Activated CD8-positive, alpha-beta T cell treated with anti-CD3 and anti-CD28 coated beads for 36 hours (primary cell): ENCODE data around the gene DMRTC2. TPM values are rescaled to one million over a fixed set of nuclear protein-coding genes. Genes with fewer than 3 reads are reported as not detected.

Experiments used
- ATAC-seq: fragments of 200-7000 bp; cut with Tn5 transposase; one replicate; pipeline ENCODE4 v1.10.0; 2021; ENCODE audit warnings: mild to moderate bottlenecking, moderate library complexity
- CTCF ChIA-PET: fragments of 350-600 bp; sonication (Branson Sonifier 250); formaldehyde crosslinking; loops from one replicate; lab custom pipeline; 2021; ENCODE audit warnings: antibody characterized with exemption; lab: Charles Lee
- POLR2A ChIA-PET: fragments of 350-600 bp; sonication (Branson Sonifier 250); formaldehyde crosslinking; loops from one replicate; lab custom pipeline; 2021; ENCODE audit warnings: antibody characterized with exemption; lab: Charles Lee
- DNase-seq: peaks from one replicate; pipeline ENCODE4 v3.0.0-alpha.2; 2020
- H3K27ac Mint-ChIP-seq: one replicate; pipeline ENCODE4 v1.8.0; 2021; ENCODE audit warnings: mild to moderate bottlenecking, mixed read lengths
- H3K27me3 Mint-ChIP-seq: one replicate; pipeline ENCODE4 v1.8.0; 2021; ENCODE audit warnings: mixed read lengths
- H3K36me3 Mint-ChIP-seq: one replicate; pipeline ENCODE4 v1.8.0; 2021; ENCODE audit warnings: low read depth, mixed read lengths
- H3K4me1 Mint-ChIP-seq: one replicate; pipeline ENCODE4 v1.8.0; 2021; ENCODE audit warnings: low read depth, mixed read lengths
- H3K4me3 Mint-ChIP-seq: one replicate; pipeline ENCODE4 v1.8.0; 2021; ENCODE audit warnings: mild to moderate bottlenecking, moderate library complexity, mixed read lengths
- H3K9me3 Mint-ChIP-seq: one replicate; pipeline ENCODE4 v1.8.0; 2021; ENCODE audit warnings: mixed read lengths
- intact Hi-C: fragments of 100-400 bp; cut with micrococcal nuclease; formaldehyde crosslinking; loops from one replicate; pipeline ENCODE4 v1.10.0; 2022
- total RNA-seq, 2 experiments: library from RNA; stranded (reverse); gene quantifications; one replicate each; pipeline ENCODE4 v1.2.3, GENCODE V29; 2021
- TF ChIP-seq, protein P1 (sequence below): fragments of 200-600 bp; IDR thresholded peaks from one replicate; pipeline ENCODE4 v1.8.0; 2022; ENCODE audit warnings: antibody characterized with exemption, mild to moderate bottlenecking

The DMRTC2 gene
- total RNA-seq, 2 experiments from 2014 or later, result not detected

- intact Hi-C loops, result no loop called here
Observed at GRCh38 chr19:41813911-41814310, 30.9 kb upstream of the DMRTC2 start.

GRCh38 chr19:41815301-41815700 is 29.5 kb upstream of the DMRTC2 start:
- no peak overlapping the region for H3K27ac Mint-ChIP-seq
- H3K9me3 Mint-ChIP-seq, result no peaks in the 10 kb centered on the region
- DNase-seq, result no peak
- intact Hi-C loops, result no loop called here
- CTCF ChIA-PET, result interaction anchor here (17.7 kb wide), 1 partner anchor 22 kb away, joined by 262 read pairs; the partner anchor contains the start of gene CEACAM3
- H3K4me3 Mint-ChIP-seq, result no peak overlapping the region
- peaks cover 6% of the 10 kb centered on the region for H3K4me1 Mint-ChIP-seq
- ATAC-seq, result no peak
- H3K36me3 Mint-ChIP-seq, result no peaks in the 10 kb centered on the region
- TF ChIP-seq, protein P1, sequence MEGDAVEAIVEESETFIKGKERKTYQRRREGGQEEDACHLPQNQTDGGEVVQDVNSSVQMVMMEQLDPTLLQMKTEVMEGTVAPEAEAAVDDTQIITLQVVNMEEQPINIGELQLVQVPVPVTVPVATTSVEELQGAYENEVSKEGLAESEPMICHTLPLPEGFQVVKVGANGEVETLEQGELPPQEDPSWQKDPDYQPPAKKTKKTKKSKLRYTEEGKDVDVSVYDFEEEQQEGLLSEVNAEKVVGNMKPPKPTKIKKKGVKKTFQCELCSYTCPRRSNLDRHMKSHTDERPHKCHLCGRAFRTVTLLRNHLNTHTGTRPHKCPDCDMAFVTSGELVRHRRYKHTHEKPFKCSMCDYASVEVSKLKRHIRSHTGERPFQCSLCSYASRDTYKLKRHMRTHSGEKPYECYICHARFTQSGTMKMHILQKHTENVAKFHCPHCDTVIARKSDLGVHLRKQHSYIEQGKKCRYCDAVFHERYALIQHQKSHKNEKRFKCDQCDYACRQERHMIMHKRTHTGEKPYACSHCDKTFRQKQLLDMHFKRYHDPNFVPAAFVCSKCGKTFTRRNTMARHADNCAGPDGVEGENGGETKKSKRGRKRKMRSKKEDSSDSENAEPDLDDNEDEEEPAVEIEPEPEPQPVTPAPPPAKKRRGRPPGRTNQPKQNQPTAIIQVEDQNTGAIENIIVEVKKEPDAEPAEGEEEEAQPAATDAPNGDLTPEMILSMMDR, result no peak
- POLR2A ChIA-PET, result no interaction called here
- peaks cover 3% of the 10 kb centered on the region for H3K27me3 Mint-ChIP-seq

More at GRCh38 chr19:41813911-41814310, 30.9 kb upstream of the DMRTC2 start:
- H3K4me1 Mint-ChIP-seq, result peaks cover 6% of the 10 kb centered on the region
- no peak overlapping the region for H3K4me3 Mint-ChIP-seq
- TF ChIP-seq, protein P1, result no peak
- POLR2A ChIA-PET, result interaction anchor here (1.2 kb wide), 1 partner anchor 18 kb away, joined by 3 read pairs; no protein-coding TSS in a partner anchor
- CTCF ChIA-PET, result interaction anchor here (17.7 kb wide), 1 partner anchor 21 kb away, joined by 262 read pairs; the partner anchor contains the start of gene CEACAM3
- peaks cover 7% of the 10 kb centered on the region for H3K27me3 Mint-ChIP-seq
- H3K36me3 Mint-ChIP-seq, result no peaks in the 10 kb centered on the region
- ATAC-seq, result no peak
- no peak overlapping the region for H3K27ac Mint-ChIP-seq
- DNase-seq, result no peak
- no peaks in the 10 kb centered on the region for H3K9me3 Mint-ChIP-seq

DNA sequence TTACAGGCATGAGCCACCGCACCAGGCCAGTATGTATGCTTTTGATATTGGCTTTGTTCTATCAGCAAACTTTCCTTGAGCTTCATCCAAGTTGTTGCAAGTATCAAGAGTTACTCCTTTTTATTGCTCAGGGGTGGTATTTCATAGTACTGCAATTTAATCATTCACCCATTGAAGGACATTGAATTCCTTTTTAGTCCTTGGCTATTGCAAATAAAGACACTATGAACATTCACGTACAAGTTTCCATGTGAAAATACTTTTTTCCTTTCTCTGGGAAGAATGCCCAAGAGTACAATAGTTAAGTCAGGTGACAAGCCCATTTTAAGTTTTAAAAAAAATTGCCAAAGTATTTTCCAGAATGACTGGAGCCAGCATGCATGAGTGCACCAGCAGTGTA is 28.1 kb upstream of the DMRTC2 start:
- H3K4me3 Mint-ChIP-seq, result no peak overlapping the region
- CTCF ChIA-PET, result interaction anchor here (1.1 to 17.7 kb wide), 2 partner anchors 19 to 24 kb away, joined by 3 to 262 read pairs; partner anchors contain the start of gene CEACAM3
- no peaks in the 10 kb centered on the region for H3K9me3 Mint-ChIP-seq
- POLR2A ChIA-PET, result no interaction called here
- DNase-seq (no peak), ATAC-seq (no peak)
- peaks cover 11% of the 10 kb centered on the region for H3K27me3 Mint-ChIP-seq
- H3K4me1 Mint-ChIP-seq, result peaks cover 6% of the 10 kb centered on the region
- TF ChIP-seq, protein P1, result no peak
- intact Hi-C loops, result no loop called here
- H3K27ac Mint-ChIP-seq, result no peak overlapping the region
- no peaks in the 10 kb centered on the region for H3K36me3 Mint-ChIP-seq

DNA sequence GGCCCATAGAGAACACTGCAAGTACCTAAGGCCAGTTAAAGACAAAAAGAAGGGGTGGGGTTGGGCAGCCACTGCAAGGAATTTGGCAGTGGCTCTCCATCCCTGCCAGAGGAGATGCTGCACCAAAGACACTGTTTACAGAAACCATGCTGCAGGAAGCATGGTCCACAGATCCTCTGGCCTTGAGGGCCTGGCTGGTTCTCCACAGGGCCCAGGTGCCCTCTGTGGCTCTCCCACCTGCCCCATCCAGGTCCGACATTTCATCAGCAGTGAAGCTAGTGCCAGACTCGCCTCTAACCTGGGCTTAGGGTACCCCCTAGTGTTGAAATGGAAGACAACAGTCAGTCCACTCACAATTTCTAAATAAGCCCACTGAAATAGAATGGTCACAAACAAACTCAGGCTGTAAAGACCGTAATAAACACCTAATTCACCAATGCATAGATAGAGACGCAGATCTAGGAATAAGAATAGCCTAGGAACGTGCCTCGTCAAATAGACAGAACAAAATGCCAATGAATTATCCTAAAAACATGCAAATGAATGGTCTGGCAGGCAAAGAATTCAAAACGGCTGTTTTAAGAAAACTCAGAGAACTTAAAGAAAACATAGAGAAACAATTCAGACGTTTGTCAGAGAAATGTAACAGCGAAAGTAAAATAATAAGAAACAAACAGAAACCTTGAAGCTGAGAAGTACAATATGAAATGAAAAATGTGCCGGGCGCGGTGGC is 23.7 kb upstream of the DMRTC2 start:
- H3K27ac Mint-ChIP-seq, result no peak overlapping the region
- POLR2A ChIA-PET, result interaction anchor here (0.6 kb wide), 2 partner anchors 22 to 374 kb away, joined by 3 read pairs; no protein-coding TSS in a partner anchor
- no peaks in the 10 kb centered on the region for H3K4me1 Mint-ChIP-seq
- H3K27me3 Mint-ChIP-seq, result peaks cover 12% of the 10 kb centered on the region
- TF ChIP-seq, protein P1, result peak; percentile 93
- ATAC-seq, result peak; percentile 93
- no peak overlapping the region for H3K4me3 Mint-ChIP-seq
- CTCF ChIA-PET, result interaction anchor here (0.6 to 17.7 kb wide), 19 partner anchors 14 to 179 kb away, joined by 3 to 262 read pairs (median 4); partner anchors contain the start of gene CEACAM3
- DNase-seq, result peak; percentile 63
- H3K9me3 Mint-ChIP-seq, result no peaks in the 10 kb centered on the region
- intact Hi-C loops, result loop anchor here (1.0 kb wide), 1 partner anchor 28 kb away; no protein-coding TSS in a partner anchor
- H3K36me3 Mint-ChIP-seq, result no peaks in the 10 kb centered on the region
